GM12878 (cell line): Measurements from ENCODE around the gene PSMD8.

ENCODE experiments used
- BHLHE40 ChIP-seq, 2 experiments: fragments of 450-650 bp in 1 of 2; IDR thresholded peaks; 2 replicates each; pipeline ENCODE4 v1.6.1; 2011 to 2017; ENCODE audit warnings: low read depth in 2 of 2, borderline replicate concordance in 1 of 2, improper control_type of control experiment in 1 of 2, low read length in 1 of 2, mild to moderate bottlenecking in 1 of 2
- CTCF ChIP-seq, 3 experiments: IDR thresholded peaks in 2 of 3; conservative IDR thresholded peaks in 1 of 3; 2 replicates each; pipeline ENCODE4 v1.5.1; 2011; ENCODE audit warnings: low read depth in 3 of 3, low read length in 3 of 3, mild to moderate bottlenecking in 3 of 3, control low read depth in 2 of 3, moderate library complexity in 2 of 3, inconsistent platforms in 1 of 3, mixed read lengths in 1 of 3; ENCODE audit not compliant: control insufficient read depth in 2 of 3, insufficient read depth in 1 of 3; ENCODE audit errors: extremely low read depth in 1 of 3
- EZH2 ChIP-seq: IDR thresholded peaks from 2 replicates; pipeline ENCODE4 v1.6.1; 2012; ENCODE audit warnings: low read depth, mild to moderate bottlenecking, control low read depth, inconsistent platforms, low read length, borderline replicate concordance; ENCODE audit not compliant: control insufficient read depth
- IKZF1 ChIP-seq: fragments of 450-650 bp; conservative IDR thresholded peaks from 2 replicates; pipeline ENCODE4 v1.6.1; 2017; ENCODE audit warnings: antibody characterized with exemption, mild to moderate bottlenecking
- POLR2AphosphoS5 ChIP-seq: IDR thresholded peaks from 2 replicates; pipeline ENCODE4 v1.6.1; 2011; ENCODE audit warnings: mild to moderate bottlenecking, low read length, inconsistent platforms
- RCOR1 ChIP-seq: conservative IDR thresholded peaks from 2 replicates; pipeline ENCODE4 v1.6.1; 2012; ENCODE audit warnings: low read depth, low read length, improper control_type of control experiment
- USF2 ChIP-seq: IDR thresholded peaks from 2 replicates; pipeline ENCODE4 v1.6.1; 2011; ENCODE audit warnings: low read depth, low read length, improper control_type of control experiment, borderline replicate concordance
- ZBTB33 ChIP-seq: fragments of 450-650 bp; IDR thresholded peaks from 2 replicates; pipeline ENCODE4 v1.6.1; 2017; ENCODE audit warnings: mild to moderate bottlenecking

GRCh38 chr19:38405276-38405675, 30.9 kb downstream of the PSMD8 start:
- TF ChIP-seq USF2 (no peak), RCOR1 (no peak), ZBTB33 (no peak), CTCF (IDR thresholded peaks at IDR 0.05 in 2 of 3, conservative IDR thresholded peaks at IDR 0.05 in 1 of 3; ENCODE audit: control insufficient read depth in 2 of 3, extremely low read depth in 1 of 3, insufficient read depth in 1 of 3, low read depth in 3 of 3, low read length in 3 of 3) (no peak), BHLHE40 (IDR thresholded peaks at IDR 0.05; ENCODE audit: borderline replicate concordance in 1 of 2, low read depth in 2 of 2, low read length in 1 of 2) (no peak), EZH2 (no peak), POLR2AphosphoS5 (no peak), IKZF1 (no peak)
